HG03575 (cell line): Measurements from ENCODE around the gene PTTG1.
"Not testable (repeated sequence)": the region's sequence is repeated elsewhere in the genome, so short reads cannot be mapped to it uniquely, and the experiment has no call there.

Source experiments
- ATAC-seq: cut with Tn5 transposase; IDR thresholded peaks from one replicate; pipeline ENCODE4 v1.9.1; 2021; ENCODE audit not compliant: unreplicated experiment, insufficient number of reproducible peaks, low FRiP score; ENCODE audit errors: extremely low read depth

The PTTG1 gene

DNA sequence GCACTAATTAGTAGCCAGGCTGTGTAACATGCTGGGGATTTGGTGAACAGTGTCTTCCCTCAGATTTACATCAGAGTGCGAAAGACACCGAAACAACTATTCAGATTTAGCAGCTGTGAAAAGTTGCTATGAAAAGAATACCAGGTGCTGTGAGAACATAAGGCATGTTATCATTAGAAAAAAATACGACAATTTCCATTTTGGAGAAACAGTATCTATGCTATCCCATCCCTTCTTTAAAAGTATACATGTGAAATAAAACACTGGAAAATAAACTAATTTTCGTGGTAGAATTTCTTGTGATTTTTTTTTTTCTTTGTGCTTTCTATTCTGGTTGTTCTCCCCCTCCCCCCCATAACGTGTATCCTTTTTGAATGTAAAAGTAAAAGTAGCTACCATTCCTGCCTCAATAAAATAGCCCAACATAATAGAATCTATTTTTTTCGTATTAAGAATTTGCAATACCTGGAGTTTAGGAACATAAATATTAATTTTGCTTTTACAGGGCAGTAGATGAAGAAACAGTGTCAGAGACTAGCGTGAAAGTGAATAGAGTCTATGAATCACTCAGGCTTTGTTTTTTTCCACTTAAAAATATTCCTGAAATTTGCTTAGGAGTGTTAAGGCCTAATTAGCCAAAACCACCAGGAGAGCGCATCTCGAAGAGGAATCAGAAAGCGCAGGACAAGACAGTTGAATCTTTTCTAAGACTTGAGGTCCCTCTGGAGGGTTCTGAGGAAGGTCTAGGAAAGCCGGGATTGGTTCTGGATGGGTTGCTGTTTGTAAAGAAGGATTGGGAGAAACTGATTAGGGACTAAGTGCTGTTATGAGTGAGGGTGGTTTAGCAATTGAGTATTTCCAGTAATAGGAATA lies 2.0 kb upstream of the PTTG1 start:
- ATAC-seq, result no peak

DNA sequence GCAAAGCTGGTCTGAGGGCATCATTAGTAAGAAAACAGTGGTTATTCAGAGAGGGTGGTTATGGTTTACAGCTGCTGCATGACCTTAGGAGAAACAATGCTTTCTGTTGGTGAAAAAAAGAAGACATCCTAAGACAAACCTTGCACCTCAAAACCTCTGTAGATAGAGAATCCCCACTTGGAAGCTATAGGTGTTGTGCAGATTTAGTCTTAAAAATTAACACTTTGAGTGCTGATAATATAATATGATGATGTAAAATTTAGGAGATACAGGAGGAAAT lies 1.4 kb upstream of the PTTG1 start:
- no peak for ATAC-seq

DNA sequence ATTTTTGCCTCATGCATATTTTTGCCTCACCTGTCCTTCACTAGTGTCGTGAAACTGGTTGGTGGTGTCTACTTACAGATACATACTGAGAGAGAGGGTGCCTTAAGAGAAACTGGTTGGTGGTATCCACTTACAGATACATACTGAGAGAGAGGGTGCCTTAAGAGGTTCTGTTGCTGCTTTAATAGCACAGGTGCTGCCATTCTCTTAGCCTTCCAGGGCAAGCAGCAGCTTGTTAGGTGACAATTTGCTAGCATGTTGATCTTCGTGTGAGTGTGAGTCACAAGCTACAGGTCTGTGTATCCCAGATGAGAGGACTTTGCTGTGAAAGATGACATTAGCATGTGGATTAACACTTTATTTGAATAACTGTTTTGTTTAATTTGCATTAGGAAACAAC lies 1.4 kb downstream of the PTTG1 start:
- ATAC-seq, result no peak

DNA sequence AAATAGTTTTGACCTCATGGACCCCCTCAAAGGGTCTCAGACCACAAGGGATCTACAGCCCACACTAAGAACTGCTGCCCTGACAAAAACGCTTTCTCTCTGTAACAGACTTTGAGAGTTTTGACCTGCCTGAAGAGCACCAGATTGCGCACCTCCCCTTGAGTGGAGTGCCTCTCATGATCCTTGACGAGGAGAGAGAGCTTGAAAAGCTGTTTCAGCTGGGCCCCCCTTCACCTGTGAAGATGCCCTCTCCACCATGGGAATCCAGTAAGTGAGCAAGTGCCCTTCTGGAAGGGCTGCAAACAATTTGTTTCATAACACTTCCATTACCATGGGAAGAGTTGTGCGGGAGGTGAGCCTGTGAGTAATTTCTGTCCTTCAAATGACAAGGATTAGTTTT lies 6.0 kb downstream of the PTTG1 start:
- ATAC-seq, result no peak

DNA sequence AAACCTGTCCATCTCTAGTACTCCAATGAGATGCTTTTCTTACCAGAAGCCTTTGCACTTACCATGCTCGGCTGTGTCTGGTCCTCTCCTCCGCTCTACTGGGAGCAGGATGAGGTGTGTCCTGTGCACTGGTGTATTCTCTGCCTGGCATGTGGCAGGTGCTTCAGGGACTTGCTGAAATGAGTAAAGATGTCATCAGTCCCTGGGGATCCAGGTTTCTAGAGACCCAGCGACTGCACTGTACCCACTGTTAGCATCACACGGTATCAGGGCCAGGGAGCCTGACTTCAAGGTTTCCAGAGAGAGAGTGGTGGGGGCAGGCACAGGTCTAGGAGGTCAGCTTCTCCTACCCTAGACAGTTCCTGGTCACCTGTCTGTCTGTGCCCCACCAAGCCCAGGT lies 10.5 kb downstream of the PTTG1 start:
- no peak for ATAC-seq

DNA sequence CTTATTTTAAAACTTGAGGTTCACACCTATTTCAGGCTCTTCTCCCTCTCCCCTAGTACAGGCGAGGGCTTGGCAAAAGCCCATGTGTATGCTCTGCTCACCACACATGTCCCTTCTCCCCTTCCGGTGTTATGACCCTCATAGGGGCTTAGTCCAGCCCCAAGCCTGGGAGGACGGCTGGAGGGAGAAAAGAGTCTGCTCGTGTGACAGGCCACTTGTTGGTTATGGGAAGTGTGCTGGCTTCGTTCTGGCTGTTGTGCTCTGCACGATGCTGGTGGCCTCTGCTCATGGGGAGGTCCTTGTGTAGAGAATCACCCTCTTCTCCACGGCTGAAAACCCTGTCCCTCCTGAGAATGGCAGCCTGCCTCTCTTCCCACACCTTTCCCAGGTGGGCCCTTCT lies 11.1 kb downstream of the PTTG1 start:
- ATAC-seq, result no peak

GRCh38 chr5:160434022-160434531 lies 12.4 kb downstream of the PTTG1 start:
- ATAC-seq, result peak; percentile 69

DNA sequence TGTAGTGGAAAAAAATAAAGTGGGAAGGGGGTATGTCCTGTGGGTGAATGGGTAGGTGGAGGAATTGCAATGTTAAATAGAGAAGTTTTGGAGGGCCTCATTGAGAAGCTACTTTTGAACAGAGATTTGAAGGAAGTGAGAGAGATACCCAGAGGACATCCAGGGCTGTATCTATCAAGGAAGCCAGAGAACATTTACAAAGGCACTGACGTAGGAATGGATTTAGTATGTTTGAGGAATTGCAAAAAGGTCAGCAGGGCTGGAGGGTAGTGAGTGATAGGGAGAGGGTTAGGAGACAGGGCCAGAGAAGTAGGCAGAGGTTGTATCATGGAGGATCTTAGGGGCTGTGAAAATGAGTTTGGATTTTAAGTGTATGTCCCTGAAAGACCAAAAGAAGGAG lies 13.9 kb downstream of the PTTG1 start:
- ATAC-seq, result no peak

DNA sequence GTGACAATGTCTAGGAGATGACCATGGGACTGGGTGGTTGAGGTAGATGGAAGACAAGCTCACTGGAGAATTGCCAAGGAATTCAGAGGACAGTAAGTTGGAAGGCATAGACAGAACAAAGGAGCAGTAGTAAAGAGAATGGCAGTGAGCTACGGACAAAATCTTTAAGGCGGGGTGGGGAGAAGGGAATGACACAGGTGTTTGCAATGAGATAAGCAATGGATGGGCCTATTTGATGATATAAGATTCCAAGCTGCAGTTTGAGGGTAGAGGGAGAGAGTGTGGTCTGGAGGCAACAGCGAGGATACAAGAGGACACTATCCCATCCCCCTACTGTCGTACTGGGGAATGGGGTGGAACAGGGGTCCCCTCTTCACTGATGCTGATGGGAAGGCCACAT lies 14.4 kb downstream of the PTTG1 start:
- no peak for ATAC-seq

DNA sequence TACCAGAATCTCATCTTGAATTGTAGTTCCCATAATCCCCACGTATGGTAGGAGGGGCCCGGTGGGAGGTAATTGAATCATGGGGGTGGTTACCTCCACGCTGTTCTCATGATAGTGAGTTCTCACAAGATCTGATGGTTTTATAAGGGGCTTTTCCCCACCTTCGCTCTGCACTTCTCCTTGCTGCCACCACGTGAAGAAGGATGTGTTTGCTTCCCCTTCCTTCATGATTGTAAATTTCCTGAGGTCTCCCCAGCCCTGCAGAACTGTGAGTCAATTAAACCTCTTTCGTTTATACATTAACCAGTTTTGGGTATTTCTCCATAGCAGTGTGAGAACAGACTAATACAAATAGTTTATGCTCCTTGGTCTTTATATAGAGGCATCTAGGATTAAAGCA lies 15.0 kb downstream of the PTTG1 start:
- not testable (repeated sequence) for ATAC-seq

DNA sequence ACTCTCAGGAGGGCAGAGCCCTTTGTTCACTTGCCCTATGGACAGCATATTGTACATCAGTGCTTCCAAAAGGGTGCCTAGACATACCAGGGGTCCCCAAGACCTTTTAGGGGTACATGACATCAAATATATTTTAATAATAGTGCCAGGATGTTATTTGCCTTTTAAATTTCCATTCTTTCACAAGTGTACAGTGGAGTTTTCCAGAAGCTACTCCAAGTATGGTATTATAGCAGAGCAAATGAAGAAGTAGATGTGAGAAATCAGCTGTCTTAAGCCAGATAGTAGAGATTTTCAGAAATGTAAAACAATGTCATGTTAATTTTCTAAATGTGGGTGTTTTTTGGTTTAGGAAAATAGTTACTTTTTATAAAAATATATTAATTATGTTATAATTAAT lies 15.6 kb downstream of the PTTG1 start:
- no peak for ATAC-seq

DNA sequence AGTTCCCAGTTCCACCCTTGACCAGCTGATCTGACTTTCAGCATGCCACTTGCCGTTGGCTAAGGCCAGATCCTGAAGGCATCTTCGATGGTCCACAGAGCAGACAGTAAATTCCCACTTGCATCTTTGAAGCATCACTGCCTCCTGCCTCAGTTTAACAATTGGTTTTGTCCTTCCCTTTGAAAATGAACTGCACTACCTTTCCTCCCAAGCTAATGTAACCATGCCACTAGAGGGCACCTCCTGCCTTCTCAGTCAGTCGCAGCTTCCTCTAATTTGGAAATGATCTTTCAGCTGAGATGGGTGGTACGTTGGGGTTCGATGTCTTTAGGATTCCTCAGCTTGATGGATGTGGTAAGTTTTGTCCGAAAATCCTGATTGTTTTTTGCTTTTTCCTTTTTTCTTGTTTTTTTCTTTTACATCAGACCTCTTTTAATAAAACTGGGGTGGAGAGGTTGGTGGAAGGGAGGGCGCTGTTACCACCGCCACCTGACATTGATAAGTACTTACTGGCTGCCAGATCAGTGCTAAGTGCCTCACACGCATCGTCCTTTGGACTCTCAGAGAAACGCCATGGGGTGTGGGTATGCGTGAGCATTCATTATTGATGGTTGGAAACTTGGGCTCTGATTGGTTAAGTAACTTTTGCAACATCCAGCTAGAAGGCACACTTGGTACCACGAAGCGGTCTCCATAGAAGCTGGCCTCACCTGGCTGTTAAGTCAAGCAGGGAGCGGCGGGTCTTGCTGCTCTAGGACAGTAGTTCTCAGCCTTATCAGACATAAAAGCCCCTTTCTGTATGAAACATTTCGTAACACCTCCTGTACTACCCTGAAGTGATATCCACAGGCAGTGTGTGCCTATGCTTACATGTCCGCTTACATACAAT lies 16.9 kb downstream of the PTTG1 start:
- peak; percentile 16 for ATAC-seq

- peak; percentile 25 for ATAC-seq
Measured at GRCh38 chr5:160439205-160439600, 17.5 kb downstream of the PTTG1 start.

GRCh38 chr5:160441311-160441781 lies 19.7 kb downstream of the PTTG1 start:
- no peak for ATAC-seq

GRCh38 chr5:160442824-160443431 lies 21.3 kb downstream of the PTTG1 start:
- ATAC-seq, result no peak

DNA sequence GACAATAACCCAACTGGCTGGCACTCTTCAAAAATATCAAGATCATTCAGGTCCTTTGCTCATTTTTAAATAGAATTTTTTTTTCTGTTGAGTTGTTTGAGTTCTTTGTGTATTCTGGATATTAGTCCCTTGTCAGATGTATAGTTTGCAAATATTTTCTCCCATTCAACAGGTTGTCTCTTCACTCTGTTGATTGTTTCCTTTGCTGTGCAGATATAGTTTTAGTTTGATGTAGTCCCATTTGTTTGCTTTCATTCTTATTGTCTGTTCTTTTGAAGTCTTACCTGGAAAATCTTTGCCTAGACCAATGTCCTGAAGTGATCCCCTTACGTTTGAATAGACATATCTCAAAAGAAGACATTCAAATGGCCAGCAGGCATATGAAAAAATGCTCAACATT lies 22.8 kb downstream of the PTTG1 start:
- no peak for ATAC-seq

- ATAC-seq, result no peak
Measured at GRCh38 chr5:160445132-160445531, 23.5 kb downstream of the PTTG1 start.

GRCh38 chr5:160445751-160446150 lies 24.1 kb downstream of the PTTG1 start:
- ATAC-seq, result no peak

DNA sequence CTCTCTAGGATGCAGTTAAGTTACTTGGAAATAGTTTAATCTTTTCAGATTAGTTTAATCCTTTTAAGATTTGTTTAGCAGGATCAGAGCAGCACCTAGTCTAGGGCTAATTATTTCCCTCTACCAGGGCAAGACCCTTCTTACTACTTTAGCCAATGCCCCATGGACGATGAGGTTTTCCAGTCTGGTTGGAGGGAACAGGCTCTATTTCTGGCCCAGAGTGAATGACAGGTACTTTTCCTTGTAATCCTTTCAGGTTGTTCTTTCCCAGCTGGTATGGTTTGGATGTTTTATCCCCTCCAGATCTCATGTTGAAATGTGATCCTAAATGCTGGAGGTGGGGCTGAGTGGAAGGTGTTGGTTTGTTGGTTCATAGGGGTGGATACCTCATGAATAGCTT lies 27.2 kb downstream of the PTTG1 start:
- ATAC-seq, result no peak

- no peak for ATAC-seq
Measured at GRCh38 chr5:160449458-160449857, 27.8 kb downstream of the PTTG1 start.
